Measurements from ENCODE around the gene PRELID3B.

Gene PRELID3B

DNA sequence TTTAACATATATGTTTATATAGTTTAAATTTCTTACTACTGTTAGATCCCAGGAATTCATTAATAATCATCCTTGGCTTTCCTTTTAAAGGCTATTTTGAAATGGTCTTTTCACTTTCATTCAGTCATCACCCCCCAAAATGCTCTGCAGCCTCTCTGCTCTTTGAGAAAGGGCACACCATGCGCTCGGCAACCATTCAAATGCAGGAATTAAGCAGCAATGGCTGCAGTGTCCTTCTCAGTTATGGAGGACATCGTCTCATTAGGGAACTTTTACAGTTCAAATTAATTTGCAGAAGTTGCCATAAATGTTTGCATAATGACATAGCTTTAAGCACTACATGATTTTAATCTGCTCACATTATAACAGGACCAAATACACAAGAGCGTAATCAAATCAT, 17.1 kb downstream of the PRELID3B start:
- TF ChIP-seq CTCF (IDR thresholded peaks at IDR 0.05; ENCODE audit: extremely low read depth, insufficient read depth, missing control alignments) = no peak
- DNase-seq (ENCODE audit: low spot score) = no peak
- in situ Hi-C loops (cut with MboI; ENCODE audit: low pct_unique_long_range_greater_than_20kb, low sequenced_read_pairs, unreplicated experiment) = no loop called here

- in situ Hi-C loops (cut with MboI; ENCODE audit: low pct_unique_long_range_greater_than_20kb, low sequenced_read_pairs, unreplicated experiment) = no loop called here
- DNase-seq (ENCODE audit: low spot score) = no peak
- no peak for TF ChIP-seq CTCF (IDR thresholded peaks at IDR 0.05; ENCODE audit: extremely low read depth, insufficient read depth, missing control alignments)
Observed at GRCh38 chr20:59025086-59025485, 17.5 kb downstream of the PRELID3B start.

DNA sequence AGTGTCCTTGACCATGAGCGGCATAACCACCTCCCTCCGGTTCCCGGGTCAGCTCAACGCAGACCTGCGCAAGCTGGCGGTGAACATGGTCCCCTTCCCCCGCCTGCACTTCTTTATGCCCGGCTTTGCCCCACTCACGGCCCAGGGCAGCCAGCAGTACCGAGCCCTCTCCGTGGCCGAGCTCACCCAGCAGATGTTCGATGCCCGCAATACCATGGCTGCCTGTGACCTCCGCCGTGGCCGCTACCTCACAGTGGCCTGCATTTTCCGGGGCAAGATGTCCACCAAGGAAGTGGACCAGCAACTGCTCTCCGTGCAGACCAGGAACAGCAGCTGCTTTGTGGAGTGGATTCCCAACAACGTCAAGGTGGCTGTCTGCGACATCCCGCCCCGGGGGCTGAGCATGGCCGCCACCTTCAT, 18.5 kb downstream of the PRELID3B start:
- no peak for DNase-seq (ENCODE audit: low spot score)
- no peak for TF ChIP-seq CTCF (IDR thresholded peaks at IDR 0.05; ENCODE audit: extremely low read depth, insufficient read depth, missing control alignments)
- in situ Hi-C loops (cut with MboI; ENCODE audit: low pct_unique_long_range_greater_than_20kb, low sequenced_read_pairs, unreplicated experiment) = no loop called here

- in situ Hi-C loops (cut with MboI; ENCODE audit: low pct_unique_long_range_greater_than_20kb, low sequenced_read_pairs, unreplicated experiment) = no loop called here
- DNase-seq (ENCODE audit: low spot score) = no peak
- TF ChIP-seq CTCF (IDR thresholded peaks at IDR 0.05; ENCODE audit: extremely low read depth, insufficient read depth, missing control alignments) = no peak
Observed at GRCh38 chr20:59023616-59024015, 19.0 kb downstream of the PRELID3B start.

- in situ Hi-C loops (cut with MboI; ENCODE audit: low pct_unique_long_range_greater_than_20kb, low sequenced_read_pairs, unreplicated experiment) = no loop called here
- DNase-seq (ENCODE audit: low spot score) = no peak
- TF ChIP-seq CTCF (IDR thresholded peaks at IDR 0.05; ENCODE audit: extremely low read depth, insufficient read depth, missing control alignments) = no peak
Observed at GRCh38 chr20:59022754-59023153, 19.8 kb downstream of the PRELID3B start.

DNA sequence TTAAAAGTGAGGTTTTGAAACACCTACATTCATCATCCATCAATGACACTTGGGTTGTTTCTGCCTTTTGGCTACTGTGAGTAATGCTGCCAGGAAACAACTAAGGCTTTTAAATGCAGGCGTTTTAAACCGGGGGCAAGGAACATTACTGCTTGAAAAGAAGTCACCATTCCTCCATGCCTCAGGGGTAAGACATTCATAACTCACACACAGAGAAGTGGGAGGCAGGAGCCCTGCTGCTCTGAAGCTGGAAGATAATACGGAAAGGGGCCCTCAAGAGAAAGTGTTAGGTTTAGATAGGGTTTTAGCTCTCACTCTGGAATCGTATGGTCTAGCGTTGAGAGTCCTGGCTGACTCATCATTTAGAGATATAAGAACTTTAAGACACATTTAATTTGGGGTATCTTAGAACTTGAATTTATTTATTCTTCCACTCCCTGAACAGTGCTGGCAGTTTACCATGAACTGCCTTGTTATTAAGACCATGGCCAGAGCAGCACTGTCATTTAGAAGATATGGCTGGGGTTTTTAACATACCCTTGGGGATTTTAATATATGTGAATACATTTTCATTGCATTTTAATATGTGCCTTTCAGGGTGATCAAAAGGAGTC, 21.5 kb downstream of the PRELID3B start:
- TF ChIP-seq CTCF (IDR thresholded peaks at IDR 0.05; ENCODE audit: extremely low read depth, insufficient read depth, missing control alignments) = no peak
- no peak for DNase-seq (ENCODE audit: low spot score)
- in situ Hi-C loops (cut with MboI; ENCODE audit: low pct_unique_long_range_greater_than_20kb, low sequenced_read_pairs, unreplicated experiment) = no loop called here

DNA sequence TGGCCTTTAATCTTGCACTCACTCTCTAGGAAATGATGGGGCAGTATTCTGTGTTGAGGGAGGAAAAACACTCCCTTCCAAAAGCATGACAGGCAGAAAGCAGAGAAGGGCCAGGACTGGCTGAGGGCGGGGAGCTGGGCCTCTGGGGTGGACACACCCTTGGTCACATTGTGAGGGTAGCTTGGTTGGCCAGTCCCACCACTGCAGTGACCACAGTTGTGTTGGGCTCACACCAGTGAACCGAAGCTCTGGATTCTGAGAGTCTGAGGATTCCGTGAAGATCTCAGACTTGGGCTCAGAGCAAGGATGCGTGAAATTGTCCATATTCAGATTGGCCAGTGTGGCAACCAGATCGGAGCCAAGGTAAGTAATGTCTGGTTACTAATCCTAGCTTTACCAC, 23.4 kb downstream of the PRELID3B start, which contains the start of gene TUBB1:
TSS of gene TUBB1 (plus strand) at position 213 of the 400 bp plus-strand sequence. CDS start at position 307, 94 bp downstream.
- in situ Hi-C loops (cut with MboI; ENCODE audit: low pct_unique_long_range_greater_than_20kb, low sequenced_read_pairs, unreplicated experiment) = no loop called here
- DNase-seq (ENCODE audit: low spot score) = no peak
- no peak for TF ChIP-seq CTCF (IDR thresholded peaks at IDR 0.05; ENCODE audit: extremely low read depth, insufficient read depth, missing control alignments)

Measured in GM13977 (cell line).